SK-N-SH (cell line): Measurements from ENCODE around the gene SGCA. TPM values are rescaled to one million over a fixed set of nuclear protein-coding genes. Genes with fewer than 3 reads are reported as not detected.

ENCODE experiments used
- CTCF ChIA-PET: fragments of 300-600, 350-600 bp; formaldehyde crosslinking; extraction: SDS; loops from one replicate; lab custom pipeline; 2021; lab: Yijun Ruan, JAX
- POLR2A ChIA-PET: fragments of 350-600 bp; sonication (Branson Sonifier 250); formaldehyde crosslinking; extraction: SDS; loops from one replicate; lab custom pipeline; 2020; ENCODE audit warnings: antibody characterized with exemption, inconsistent platforms; lab: Yijun Ruan, JAX
- DNase-seq: peaks from one replicate; pipeline ENCODE4 v3.0.0; 2012
- H2AFZ ChIP-seq: fragments of 200-600 bp; sonication (generic); 2 replicates; pipeline ENCODE4 v1.8.1; 2016; ENCODE audit warnings: antibody characterized with exemption, mild to moderate bottlenecking, low read depth
- H3F3A ChIP-seq: fragments of 200-600 bp; sonication (generic); replicated peaks from 2 replicates; pipeline ENCODE3; 2016; ENCODE audit warnings: antibody characterized with exemption, mild to moderate bottlenecking; ENCODE audit not compliant: insufficient read depth
- H3K27ac ChIP-seq, 2 experiments: fragments of 200-500 bp in 1 of 2; fragments of 200-600 bp in 1 of 2; sonication (Bioruptor generic) in 1 of 2; sonication (generic), shearing (Covaris generic) in 1 of 2; 2 replicates each; pipeline versions ENCODE4 v1.5.1 to v1.6.1; 2014 to 2016; ENCODE audit warnings: low read depth in 2 of 2, inconsistent platforms in 1 of 2, low read length in 1 of 2, mild to moderate bottlenecking in 1 of 2, mixed read lengths in 1 of 2
- H3K27me3 ChIP-seq: fragments of 200-600 bp; sonication (generic), shearing (Covaris generic); 2 replicates; pipeline ENCODE4 v1.6.1; 2016; ENCODE audit warnings: mixed run types; ENCODE audit not compliant: insufficient read depth
- H3K36me3 ChIP-seq, 2 experiments: fragments of 200-500 bp in 1 of 2; fragments of 200-600 bp in 1 of 2; sonication (Bioruptor generic) in 1 of 2; sonication (generic) in 1 of 2; replicated peaks in 1 of 2; 2 replicates each; pipeline versions ENCODE3 to v1.5.1; 2014 to 2016; ENCODE audit warnings: low read length in 1 of 2, mild to moderate bottlenecking in 1 of 2; ENCODE audit not compliant: insufficient read depth in 2 of 2, control insufficient read depth in 1 of 2
- H3K4me1 ChIP-seq, 2 experiments: fragments of 200-500 bp in 1 of 2; fragments of 200-600 bp in 1 of 2; sonication (Bioruptor generic) in 1 of 2; sonication (generic), shearing (Covaris generic) in 1 of 2; 2 replicates each; pipeline versions ENCODE4 v1.5.1 to v1.6.1; 2014 to 2016; ENCODE audit warnings: low read depth in 1 of 2, low read length in 1 of 2, mixed run types in 1 of 2; ENCODE audit not compliant: insufficient read depth in 2 of 2, control insufficient read depth in 1 of 2
- H3K4me2 ChIP-seq: fragments of 200-600 bp; sonication (generic), shearing (Covaris generic); 2 replicates; pipeline ENCODE4 v1.6.1; 2017; ENCODE audit warnings: mixed run types
- H3K4me3 ChIP-seq, 2 experiments: fragments of 200-500 bp in 1 of 2; fragments of 200-600 bp in 1 of 2; sonication (Bioruptor generic) in 1 of 2; sonication (generic), shearing (Covaris generic) in 1 of 2; 2 replicates each; pipeline versions ENCODE4 v1.5.1 to v1.8.1; 2014 to 2016; ENCODE audit warnings: low read depth in 2 of 2, inconsistent platforms in 1 of 2, low read length in 1 of 2, mild to moderate bottlenecking in 1 of 2, mixed read lengths in 1 of 2, moderate library complexity in 1 of 2
- H3K79me2 ChIP-seq: fragments of 200-600 bp; sonication (generic); 2 replicates; pipeline ENCODE4 v1.8.1; 2017; ENCODE audit warnings: mild to moderate bottlenecking; ENCODE audit not compliant: insufficient read depth
- H3K9ac ChIP-seq: fragments of 200-600 bp; sonication (generic); 2 replicates; pipeline ENCODE4 v1.6.1; 2017; ENCODE audit warnings: mixed run types
- H3K9me2 ChIP-seq: fragments of 200-600 bp; sonication (generic); 2 replicates; pipeline ENCODE4 v1.6.1; 2017; ENCODE audit warnings: mixed run types
- H3K9me3 ChIP-seq: fragments of 200-600 bp; sonication (generic); 2 replicates; pipeline ENCODE4 v1.6.1; 2017; ENCODE audit warnings: mixed run types, mild to moderate bottlenecking, moderate library complexity
- H4K20me1 ChIP-seq: fragments of 200-600 bp; sonication (generic); 2 replicates; pipeline ENCODE4 v1.6.1; 2017; ENCODE audit warnings: mild to moderate bottlenecking, mixed run types; ENCODE audit not compliant: insufficient read depth
- CTCF ChIP-seq: fragments of 200-600 bp; sonication (generic); IDR thresholded peaks from 2 replicates; pipeline ENCODE4 v1.6.1; 2017; ENCODE audit warnings: antibody characterized with exemption, mild to moderate bottlenecking, moderate library complexity
- EZH2phosphoT487 ChIP-seq: fragments of 200-600 bp; sonication (generic); IDR thresholded peaks from 2 replicates; pipeline ENCODE4 v1.6.1; 2017; ENCODE audit warnings: low read depth, mixed run types, mild to moderate bottlenecking, antibody characterized with exemption, moderate library complexity, borderline replicate concordance
- FOSL2 ChIP-seq: IDR thresholded peaks from 2 replicates; pipeline ENCODE4 v1.4.0; 2012; ENCODE audit warnings: low read depth, mild to moderate bottlenecking, moderate library complexity, borderline replicate concordance
- GABPA ChIP-seq: IDR thresholded peaks from 2 replicates; pipeline ENCODE4 v1.4.0; 2012; ENCODE audit warnings: low read depth, mild to moderate bottlenecking
- GATA2 ChIP-seq: sonication (generic); formaldehyde crosslinking; IDR thresholded peaks from 2 replicates; pipeline ENCODE4 v1.5.0; 2020; ENCODE audit warnings: mild to moderate bottlenecking, missing genetic modification reagents
- JUND ChIP-seq: IDR thresholded peaks from 2 replicates; pipeline ENCODE4 v1.4.0; 2012
- MEF2A ChIP-seq: IDR thresholded peaks from 2 replicates; pipeline ENCODE4 v1.4.0; 2012; ENCODE audit warnings: low read depth, borderline replicate concordance
- MXI1 ChIP-seq: IDR thresholded peaks from 2 replicates; pipeline ENCODE4 v1.6.1; 2012; ENCODE audit warnings: mild to moderate bottlenecking, low read depth, low read length, improper control_type of control experiment
- NRF1 ChIP-seq: IDR thresholded peaks from 2 replicates; pipeline ENCODE4 v1.6.1; 2012; ENCODE audit warnings: low read depth, mild to moderate bottlenecking, low read length
- REST ChIP-seq: IDR thresholded peaks from 2 replicates; pipeline ENCODE4 v1.6.1; 2012; ENCODE audit warnings: mild to moderate bottlenecking, low read depth, low read length, moderate library complexity
- RFX5 ChIP-seq: IDR thresholded peaks from 2 replicates; pipeline ENCODE4 v1.6.1; 2012; ENCODE audit warnings: mild to moderate bottlenecking, improper control_type of control experiment, low read length
- RXRA ChIP-seq: IDR thresholded peaks from 2 replicates; pipeline ENCODE4 v1.4.0; 2012; ENCODE audit warnings: low read depth, mild to moderate bottlenecking, borderline replicate concordance
- TAF1 ChIP-seq: IDR thresholded peaks from 2 replicates; pipeline ENCODE4 v1.6.1; 2012; ENCODE audit warnings: low read depth, mild to moderate bottlenecking, low read length, moderate library complexity, borderline replicate concordance
- USF2 ChIP-seq: fragments of 150-350 bp; IDR thresholded peaks from 2 replicates; pipeline ENCODE4 v1.6.1; 2017; ENCODE audit warnings: antibody characterized with exemption, low read length, low read depth, borderline replicate concordance
- WGBS: methylation state at CpG from one replicate; pipeline ENCODE4 v1.1.6; 2017; ENCODE audit warnings: low lambda C conversion rate; 5-methylcytosine and 5-hydroxymethylcytosine counted together
- polyA plus RNA-seq, 3 experiments: library from polyadenylated mRNA; depleted of rRNA; stranded (reverse); fragments of >200 nt; gene quantifications; 2 replicates each; pipeline ENCODE4 v1.2.3, GENCODE V29; 2012

Gene SGCA
- polyA plus RNA-seq, 1 of the 3 experiments (the other 2 are of a cell fraction): not detected

GRCh38 chr17:50209472-50210239 is 43.9 kb downstream of the SGCA start (continued):
- TF ChIP-seq MEF2A (no peak), FOSL2 (no peak; the same call in 1 of the 2 replicates), RFX5 (no peak), MXI1 (peak; percentile 97; the same call in 1 of the 2 replicates), REST (peak; percentile 68), GATA2 (CRISPR knock-in tag) (no peak), JUND (peak; percentile 19; the same call in 1 of the 2 replicates), NRF1 (no peak), EZH2phosphoT487 (no peak)

- Histone ChIP-seq H3K36me3 (no peaks in the 10 kb centered on the region), H3K27ac (peak overlapping the region; percentile 97 to 100), H3K9me3 (no peaks in the 10 kb centered on the region), H3K4me1 (peaks cover 60 to 62% of the 10 kb centered on the region in 2 experiments), H3K4me3 (peak overlapping the region; percentile 15 to 56; a peak in 3 of 4 replicates), H4K20me1 (no peaks in the 10 kb centered on the region), H3F3A (peaks cover 41% of the 10 kb centered on the region), H3K79me2 (no peaks in the 10 kb centered on the region; the same call in 1 of the 2 replicates), H2AFZ (no peak overlapping the region), H3K27me3 (no peaks in the 10 kb centered on the region), H3K9ac (peak overlapping the region; percentile 97), H3K4me2 (peak overlapping the region; percentile 93), H3K9me2 (no peaks in the 10 kb centered on the region)
- 10% methylated on average over 22 of the region's 26 CpGs for WGBS
- DNase-seq: peak; percentile 75
- CTCF ChIA-PET: interaction anchor here (0.6 to 25.6 kb wide), 7 partner anchors 9 to 1515 kb away, joined by 3 to 2150 read pairs (median 8); partner anchors contain the start of genes COL1A1, SGCA and TMEM92
- POLR2A ChIA-PET: interaction anchor here (0.7 to 1.3 kb wide), 5 partner anchors 8 to 79 kb away, joined by 3 to 6 read pairs (median 3); no protein-coding TSS in a partner anchor
- TF ChIP-seq TAF1 (peak; percentile 57; the same call in 1 of the 2 replicates), REST (peak; percentile 82), GATA2 (CRISPR knock-in tag) (no peak), USF2 (no peak), GABPA (peak; percentile 40; the same call in 1 of the 2 replicates), CTCF (no peak), RXRA (peak; percentile 99), RFX5 (no peak)
Measured at GRCh38 chr17:50210240-50211225, 44.7 kb downstream of the SGCA start.
